GM12801 (cell line): ENCODE results near the gene NTN1.

Experiments
- TF ChIP-seq, protein P1 (sequence below): IDR thresholded peaks from one replicate; pipeline ENCODE4 v1.5.1; 2011; ENCODE audit warnings: control low read depth; ENCODE audit not compliant: insufficient read length; ENCODE audit errors: extremely low read depth

NTN1 gene

DNA sequence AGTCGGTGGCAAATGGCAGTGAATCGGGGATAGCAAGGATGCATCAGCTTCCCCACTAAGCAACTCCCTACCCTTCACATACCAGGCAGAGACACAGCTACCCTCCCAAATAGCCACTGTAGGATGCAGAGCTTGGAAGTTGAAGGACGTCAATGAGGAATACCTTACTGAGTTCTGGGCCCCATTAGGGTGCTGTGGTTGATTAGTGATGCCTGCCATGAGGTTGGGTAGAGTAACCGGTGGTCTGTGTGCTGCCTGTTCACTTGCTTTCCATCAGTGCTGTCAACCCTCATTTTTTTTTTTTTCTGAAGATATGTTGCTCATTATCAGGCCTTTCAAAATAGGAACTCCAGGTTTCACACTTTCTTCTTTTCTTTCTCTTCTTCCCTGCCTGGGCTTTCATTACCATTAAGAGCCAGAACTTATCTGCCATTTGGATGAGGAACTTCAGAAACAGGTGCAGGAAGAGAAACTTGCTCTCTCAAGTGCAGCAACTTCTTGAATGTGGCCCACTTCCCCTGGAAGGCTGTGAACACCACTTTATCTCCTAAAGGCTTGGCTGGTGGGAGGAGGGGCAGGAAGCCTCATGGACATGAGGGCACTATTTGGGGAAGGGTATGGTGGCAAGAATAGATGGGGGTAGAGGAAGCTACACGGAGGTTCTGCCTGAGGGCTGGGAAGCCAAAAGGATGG lies 183.5 kb downstream of the NTN1 start:
- TF ChIP-seq, protein P1, sequence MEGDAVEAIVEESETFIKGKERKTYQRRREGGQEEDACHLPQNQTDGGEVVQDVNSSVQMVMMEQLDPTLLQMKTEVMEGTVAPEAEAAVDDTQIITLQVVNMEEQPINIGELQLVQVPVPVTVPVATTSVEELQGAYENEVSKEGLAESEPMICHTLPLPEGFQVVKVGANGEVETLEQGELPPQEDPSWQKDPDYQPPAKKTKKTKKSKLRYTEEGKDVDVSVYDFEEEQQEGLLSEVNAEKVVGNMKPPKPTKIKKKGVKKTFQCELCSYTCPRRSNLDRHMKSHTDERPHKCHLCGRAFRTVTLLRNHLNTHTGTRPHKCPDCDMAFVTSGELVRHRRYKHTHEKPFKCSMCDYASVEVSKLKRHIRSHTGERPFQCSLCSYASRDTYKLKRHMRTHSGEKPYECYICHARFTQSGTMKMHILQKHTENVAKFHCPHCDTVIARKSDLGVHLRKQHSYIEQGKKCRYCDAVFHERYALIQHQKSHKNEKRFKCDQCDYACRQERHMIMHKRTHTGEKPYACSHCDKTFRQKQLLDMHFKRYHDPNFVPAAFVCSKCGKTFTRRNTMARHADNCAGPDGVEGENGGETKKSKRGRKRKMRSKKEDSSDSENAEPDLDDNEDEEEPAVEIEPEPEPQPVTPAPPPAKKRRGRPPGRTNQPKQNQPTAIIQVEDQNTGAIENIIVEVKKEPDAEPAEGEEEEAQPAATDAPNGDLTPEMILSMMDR, result no peak

DNA sequence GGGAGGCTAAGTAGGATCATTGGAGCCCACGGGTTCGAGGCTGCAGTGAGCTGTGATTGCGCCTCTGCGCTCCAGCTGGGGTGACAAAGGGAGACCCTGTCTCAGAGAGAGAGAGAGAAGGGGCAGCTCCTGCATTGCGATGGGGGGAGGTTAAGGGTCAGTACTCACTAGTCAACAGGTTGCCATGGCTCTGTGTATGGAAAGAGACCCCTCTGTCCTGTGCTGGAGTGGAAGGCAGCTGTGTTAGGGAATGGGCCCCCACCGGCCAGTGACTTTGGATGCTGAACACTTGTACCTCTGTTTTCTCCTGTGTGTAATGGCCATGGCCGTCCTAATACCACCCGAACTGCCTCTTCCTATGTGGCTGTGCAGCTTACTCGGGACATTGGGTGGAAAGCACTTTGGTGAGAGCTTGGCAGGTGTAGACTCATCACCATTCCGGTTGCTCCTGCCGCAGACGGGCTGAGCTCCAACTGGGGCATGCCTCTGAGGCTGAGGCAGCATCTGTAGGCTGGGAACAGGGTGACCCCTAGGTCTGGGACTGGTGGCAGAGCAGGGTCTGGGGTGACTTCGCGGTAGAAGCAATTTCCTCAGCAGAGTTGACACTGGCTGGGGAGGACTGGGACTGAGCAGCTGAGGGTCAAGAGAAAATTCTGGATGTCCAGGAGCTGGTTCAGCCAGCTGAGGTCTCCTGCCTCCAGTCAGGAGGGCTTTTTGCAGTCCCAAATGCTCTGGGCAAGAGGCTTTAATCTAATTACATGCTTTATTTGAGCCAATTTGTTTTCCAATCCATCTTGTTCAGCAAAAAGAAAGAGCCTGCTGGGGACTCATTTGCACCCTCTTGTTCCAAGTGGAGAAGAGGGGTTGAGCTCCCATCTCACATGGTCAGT lies 184.5 kb downstream of the NTN1 start:
- TF ChIP-seq, protein P1, result no peak

DNA sequence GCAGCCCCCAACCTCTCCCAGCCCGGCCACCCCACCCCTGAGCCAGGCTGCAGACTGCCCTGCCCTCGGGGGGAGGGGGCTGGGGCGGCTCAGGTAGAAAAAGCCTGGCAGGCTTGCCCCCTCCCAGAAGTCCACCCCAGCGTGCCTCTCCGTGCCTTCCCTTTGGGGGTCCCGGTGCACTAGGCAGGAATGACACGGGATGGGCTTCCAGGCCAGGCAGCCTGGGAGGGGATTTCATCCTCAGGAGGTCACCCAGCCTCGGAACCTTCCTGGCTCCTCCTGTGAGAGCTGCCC lies 185.0 kb downstream of the NTN1 start:
- TF ChIP-seq, protein P1, result no peak

DNA sequence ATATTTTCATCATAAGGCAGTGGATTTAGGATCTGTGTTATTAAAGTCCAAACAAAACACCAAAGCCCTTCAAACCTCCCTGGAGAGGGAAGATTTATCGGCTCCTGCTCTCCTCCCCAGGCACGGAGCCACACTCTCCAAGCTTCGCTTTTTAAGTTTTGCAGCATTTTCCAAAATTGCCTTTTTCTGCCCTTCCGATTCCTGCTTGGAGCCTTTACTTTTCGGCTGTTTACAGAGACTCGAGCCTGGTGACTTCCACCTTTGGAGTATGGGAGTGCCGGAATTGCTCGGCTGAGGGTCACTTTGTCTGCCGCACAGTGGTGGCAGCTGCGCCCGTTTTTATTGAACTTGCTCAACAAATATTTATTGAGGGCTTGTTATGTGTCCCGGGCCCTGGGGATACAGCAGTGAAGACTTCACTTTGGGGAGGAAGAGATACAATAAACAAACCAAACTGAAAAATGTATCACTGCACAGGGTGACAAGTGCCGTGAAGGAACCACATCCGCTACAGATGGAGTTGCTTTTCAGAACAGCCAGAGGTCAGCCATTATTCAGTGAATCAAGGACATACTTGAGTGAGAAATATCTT lies 185.5 kb downstream of the NTN1 start:
- TF ChIP-seq, protein P1, result no peak

DNA sequence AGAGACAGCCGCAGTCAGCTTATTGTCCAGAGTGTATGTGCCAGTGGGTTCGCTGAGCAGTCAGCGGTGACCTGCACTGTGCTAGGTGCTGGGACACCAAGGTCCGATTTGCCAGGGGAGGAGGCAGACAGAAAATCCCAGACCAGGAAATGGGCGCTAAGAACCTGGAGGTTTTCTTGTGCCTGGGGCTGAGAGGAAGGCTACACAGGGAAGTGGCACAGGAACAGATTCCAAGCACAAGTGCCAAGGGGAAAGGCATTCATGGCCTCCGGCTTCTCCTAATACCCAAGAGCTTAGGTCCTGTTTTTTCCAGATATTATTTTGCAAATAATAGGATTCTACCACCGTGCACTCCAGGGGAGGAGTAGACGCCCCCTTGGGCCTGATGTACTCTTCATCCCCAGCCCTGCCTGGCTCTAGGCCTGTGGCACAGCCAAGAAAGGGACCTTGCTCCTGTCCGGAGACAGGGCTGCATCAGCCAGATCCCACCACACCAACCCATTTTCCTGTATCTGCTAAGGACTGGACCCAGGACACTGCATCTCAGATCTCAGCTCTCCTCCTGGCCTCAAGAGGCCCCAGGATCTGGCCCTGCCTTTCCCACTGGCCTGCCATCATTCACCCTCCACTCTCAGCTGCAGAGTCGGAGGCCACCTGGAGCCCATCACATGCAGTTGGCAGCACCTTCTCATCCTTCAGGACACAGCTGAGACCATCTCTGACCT lies 187.2 kb downstream of the NTN1 start:
- TF ChIP-seq, protein P1, result no peak

DNA sequence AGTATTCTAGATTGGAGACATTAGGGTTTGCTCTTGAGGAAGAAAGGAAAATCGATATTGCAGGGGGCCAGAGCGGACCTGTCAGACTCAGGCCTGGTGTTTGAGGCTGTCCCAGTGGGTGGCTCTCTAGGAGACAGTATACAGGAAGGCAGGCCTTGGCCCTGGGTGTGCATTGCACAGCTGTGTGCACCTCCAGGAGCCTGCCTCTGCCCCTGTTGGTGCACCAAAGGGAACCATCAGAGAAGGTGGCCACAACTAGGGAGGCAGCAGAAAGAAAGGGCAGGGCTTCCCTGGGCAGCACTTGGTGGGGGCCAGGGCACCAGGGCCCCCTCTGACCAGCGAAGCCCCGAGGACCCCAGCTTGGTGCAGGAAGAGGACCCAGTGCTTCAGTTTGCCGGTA lies 188.0 kb downstream of the NTN1 start:
- TF ChIP-seq, protein P1, result no peak
